ENCODE results near the gene CXCR5.

DNA sequence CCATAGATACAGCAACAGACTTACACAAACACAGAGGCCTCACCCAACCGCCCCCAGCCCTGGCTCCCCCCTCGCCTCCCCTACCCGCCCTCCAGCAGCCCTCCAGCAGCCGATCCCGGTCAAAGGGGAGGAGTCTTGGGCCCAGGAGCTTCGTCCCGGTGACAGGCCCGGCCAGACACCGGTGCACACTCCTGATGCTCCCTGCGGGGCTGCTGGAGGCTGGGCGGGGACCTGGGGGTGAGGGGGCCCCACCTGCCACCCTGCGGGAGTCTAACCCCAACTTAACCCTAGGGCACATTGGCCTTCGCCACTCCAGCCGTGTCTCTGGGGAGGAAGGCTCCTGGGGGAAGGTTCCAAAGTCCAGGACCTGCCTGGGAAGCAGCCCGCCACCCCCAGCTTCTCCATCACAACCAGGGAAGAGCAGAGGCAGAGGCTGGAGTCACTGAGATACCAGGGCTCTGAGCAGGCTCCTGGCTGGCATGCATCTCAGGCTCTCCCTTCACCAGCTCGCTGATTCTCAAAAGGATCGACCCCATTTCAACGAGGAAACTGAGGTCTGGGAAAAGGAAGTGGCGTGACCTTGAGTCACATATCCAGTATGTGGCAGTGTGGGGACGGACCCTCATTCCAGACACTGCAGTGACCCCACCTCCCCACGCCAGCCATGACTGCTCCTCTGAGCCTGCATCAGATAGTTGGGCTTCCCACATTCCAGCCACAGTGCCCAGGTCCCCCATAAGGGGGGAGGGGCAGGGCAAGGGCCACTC, 27.6 kb downstream of the CXCR5 start:
- TF ChIP-seq CREB1 (IDR thresholded peaks at IDR 0.05; ENCODE audit: low read depth) (no peak), MAX (IDR thresholded peaks at IDR 0.05; ENCODE audit: low read depth, low read length) (no peak), MYC (IDR thresholded peaks at IDR 0.05; ENCODE audit: insufficient read depth, insufficient read length, insufficient replicate concordance, low read length, severe bottlenecking) (no peak), PBX3 (IDR thresholded peaks at IDR 0.05; ENCODE audit: insufficient replicate concordance, low read depth, low read length) (no peak), TCF12 (IDR thresholded peaks at IDR 0.05; ENCODE audit: low read depth, low read length) (no peak)
- TF ChIP-seq, protein P1, sequence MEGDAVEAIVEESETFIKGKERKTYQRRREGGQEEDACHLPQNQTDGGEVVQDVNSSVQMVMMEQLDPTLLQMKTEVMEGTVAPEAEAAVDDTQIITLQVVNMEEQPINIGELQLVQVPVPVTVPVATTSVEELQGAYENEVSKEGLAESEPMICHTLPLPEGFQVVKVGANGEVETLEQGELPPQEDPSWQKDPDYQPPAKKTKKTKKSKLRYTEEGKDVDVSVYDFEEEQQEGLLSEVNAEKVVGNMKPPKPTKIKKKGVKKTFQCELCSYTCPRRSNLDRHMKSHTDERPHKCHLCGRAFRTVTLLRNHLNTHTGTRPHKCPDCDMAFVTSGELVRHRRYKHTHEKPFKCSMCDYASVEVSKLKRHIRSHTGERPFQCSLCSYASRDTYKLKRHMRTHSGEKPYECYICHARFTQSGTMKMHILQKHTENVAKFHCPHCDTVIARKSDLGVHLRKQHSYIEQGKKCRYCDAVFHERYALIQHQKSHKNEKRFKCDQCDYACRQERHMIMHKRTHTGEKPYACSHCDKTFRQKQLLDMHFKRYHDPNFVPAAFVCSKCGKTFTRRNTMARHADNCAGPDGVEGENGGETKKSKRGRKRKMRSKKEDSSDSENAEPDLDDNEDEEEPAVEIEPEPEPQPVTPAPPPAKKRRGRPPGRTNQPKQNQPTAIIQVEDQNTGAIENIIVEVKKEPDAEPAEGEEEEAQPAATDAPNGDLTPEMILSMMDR (IDR thresholded peaks at IDR 0.05 in 2 of 3, conservative IDR thresholded peaks at IDR 0.05 in 1 of 3; ENCODE audit: control insufficient read depth in 2 of 3, extremely low read depth in 1 of 3, insufficient read depth in 1 of 3, low read depth in 3 of 3, low read length in 3 of 3) = no peak
